Stimulated activated CD4-positive, alpha-beta T cell treated with anti-CD3 and anti-CD28 coated beads, TNF-alpha, amount 100 ng/mL, for 24 hours (primary cell): ENCODE results near the gene SLC41A3.
A peak's percentile ranks its signal among the peaks of the same experiment; 100 is the strongest.
"Not testable (repeated sequence)": the region's sequence is repeated elsewhere in the genome, so short reads cannot be mapped to it uniquely, and the experiment has no call there.

ENCODE experiments used
- DNase-seq, 3 experiments: peaks; one replicate each; pipeline ENCODE4 v3.0.0-alpha.2; 2020; ENCODE audit warnings: low read depth in 3 of 3

SLC41A3 gene

DNA sequence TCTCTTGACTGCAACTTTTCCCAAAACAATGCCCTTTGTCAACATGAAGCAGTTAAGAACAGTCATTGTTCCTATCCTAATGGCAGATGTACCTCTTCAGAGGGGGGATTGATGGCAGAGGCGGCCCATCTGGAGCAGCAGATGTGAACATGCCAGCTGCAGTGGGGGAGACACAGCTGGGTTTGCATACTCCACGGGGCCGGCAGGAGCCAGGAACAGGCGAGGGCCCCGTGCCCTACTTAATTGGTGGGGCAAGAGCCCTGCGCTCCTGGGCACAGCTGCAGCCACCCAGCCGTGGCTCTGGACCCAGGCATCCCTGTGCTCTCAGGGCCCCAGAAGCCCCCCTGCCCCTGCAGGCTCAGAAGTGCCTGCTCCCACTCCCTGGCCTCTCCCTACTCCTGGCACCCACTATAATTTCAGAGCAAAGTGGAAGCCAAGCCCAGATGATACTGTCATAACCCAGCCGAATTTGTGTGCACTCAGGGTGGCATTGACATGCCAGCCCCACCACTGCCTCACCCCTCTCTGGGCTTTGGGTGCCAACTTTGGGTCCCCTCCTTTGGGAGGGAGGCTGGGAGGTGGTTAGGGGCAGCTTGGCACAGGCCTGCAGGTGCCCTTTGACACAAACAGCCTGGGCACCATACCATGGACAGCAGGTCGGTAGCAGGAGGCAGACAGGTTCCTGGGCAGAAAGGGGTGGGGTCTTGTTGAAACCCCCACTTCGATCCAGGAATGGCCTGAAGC, 80.3 kb downstream of the SLC41A3 start:
- no peak for DNase-seq

DNA sequence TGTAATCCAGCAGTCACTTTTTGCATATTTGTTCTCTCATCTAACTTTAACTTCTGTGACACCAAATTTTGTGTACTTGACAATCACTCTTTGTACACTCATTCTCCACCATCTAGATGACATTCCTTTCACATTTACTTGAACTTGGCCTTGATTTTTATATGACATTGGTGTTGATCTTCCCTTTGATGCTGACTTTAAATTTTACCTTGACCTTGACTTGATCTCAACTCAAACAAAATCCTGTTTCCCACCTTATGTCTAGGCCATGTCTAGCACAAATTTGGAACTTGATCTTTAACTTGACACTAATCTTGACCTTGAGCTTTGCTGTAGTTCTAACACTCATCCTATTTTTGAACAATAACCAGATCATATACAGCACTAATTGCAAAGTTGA, 81.7 kb downstream of the SLC41A3 start:
- DNase-seq: no peak

DNA sequence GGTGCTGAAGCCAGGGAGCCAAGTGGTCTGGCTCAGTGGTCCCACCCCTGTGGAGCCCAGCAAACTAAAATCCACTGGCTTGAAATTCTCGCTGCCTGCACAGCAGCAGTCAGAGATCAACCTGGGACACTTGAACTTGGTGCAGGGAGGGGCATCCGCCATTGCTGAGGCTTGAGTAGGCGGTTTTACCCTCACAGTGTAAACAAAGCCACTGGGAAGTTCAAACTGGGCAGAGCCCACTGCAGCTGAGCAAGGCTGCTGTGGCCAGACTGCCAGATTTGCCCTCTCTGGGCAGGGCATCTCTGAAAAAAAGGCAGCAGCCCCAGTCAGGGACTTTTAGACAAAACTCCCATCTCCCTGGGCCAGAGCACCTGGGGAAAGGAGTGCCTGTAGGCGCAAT, 87.2 kb downstream of the SLC41A3 start:
- DNase-seq: not testable (repeated sequence)

DNA sequence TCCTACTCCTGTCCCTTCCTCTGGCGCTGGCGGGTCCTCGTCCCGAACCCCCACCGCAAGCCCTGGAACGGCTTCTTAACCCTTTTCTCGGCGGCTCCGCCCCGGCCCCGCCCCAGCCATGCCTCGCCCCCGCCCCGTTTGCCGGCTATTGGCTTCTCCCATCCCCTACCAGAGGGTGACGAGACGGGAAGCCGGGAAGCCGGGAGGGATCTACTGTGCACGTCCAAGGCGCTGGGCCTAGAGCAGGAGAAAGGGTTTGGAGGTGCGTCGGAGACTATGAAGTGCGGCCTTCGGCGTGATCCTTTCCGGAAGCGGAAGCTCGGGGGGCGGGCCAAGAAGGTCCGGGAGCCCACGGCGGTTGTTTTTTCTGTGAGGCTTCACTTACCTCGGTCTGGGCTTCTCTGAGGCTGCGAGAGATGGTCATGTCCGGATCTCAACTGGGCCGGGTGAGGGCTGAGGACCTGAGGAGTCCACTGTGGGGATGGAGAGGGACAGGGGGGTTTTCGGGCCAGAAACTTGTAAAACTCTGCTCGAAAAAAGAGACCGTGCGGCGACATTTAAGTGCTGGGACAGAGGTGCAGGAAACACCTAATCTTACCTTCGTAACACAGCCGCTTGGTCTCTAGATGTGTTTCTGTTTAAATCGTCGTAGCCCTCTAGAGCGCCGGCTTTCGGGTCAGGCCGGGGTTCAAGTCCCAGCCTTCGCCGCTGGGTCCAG, 93.5 kb downstream of the SLC41A3 start:
- DNase-seq: peak; percentile 27 to 77 (median 60)

DNA sequence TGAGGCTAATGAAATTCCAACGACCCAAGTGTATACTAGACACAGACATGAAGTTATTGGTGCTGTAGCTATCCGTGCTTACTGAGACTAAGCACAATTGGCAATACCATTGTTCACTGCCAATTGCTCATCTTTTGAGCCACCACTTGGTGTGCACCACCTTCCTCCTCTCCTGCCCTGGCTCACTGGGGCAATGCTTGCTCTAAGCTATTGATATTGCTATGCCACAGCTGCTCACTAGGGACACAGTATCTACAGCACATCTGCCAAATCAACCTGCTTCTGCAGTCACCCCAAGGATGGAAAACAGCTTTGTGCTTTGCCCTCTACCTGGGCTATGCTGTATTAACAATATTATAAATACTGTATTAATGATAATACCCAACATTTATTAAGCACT, 99.0 kb downstream of the SLC41A3 start:
- DNase-seq: not testable (repeated sequence)

DNA sequence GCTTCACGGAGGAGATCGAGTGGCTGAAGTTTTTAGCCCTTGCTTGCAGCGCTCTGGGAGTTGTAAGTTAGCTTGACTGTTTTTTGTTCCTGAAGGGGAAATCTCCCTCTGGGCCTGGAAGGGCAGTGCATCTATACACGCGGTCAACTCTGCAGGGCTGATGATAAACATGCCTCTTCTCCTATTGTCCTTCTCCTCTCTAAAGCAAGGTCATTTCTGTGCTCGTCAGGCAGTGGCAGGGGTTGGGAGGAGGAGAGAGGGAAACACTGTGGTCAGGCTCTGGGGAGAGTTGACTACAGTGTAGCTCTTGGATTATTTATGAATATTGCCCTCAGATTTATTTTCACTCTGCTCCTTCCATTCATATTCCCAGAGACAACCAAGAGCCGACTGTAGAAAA, 106.8 kb downstream of the SLC41A3 start:
- DNase-seq: not testable (repeated sequence)

DNA sequence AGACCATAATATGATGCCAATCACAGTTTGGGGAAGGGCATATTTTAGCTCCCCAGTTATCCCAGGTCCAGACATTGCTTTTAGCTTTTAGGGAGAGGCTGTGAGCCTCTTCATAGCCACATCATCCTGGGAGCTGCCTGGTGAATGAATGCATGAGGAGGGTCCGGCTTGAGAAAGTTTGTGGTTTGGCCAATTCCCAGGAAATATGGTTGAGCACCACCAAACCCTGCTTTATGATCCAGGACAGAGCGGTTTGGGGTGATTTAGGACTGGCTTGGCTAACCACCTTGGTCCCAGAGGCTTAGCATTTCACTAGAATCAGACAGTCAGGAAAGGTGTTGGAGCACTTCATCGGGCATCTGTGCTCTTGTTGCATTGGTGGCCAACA, 107.9 kb downstream of the SLC41A3 start:
- not testable (repeated sequence) for DNase-seq

DNA sequence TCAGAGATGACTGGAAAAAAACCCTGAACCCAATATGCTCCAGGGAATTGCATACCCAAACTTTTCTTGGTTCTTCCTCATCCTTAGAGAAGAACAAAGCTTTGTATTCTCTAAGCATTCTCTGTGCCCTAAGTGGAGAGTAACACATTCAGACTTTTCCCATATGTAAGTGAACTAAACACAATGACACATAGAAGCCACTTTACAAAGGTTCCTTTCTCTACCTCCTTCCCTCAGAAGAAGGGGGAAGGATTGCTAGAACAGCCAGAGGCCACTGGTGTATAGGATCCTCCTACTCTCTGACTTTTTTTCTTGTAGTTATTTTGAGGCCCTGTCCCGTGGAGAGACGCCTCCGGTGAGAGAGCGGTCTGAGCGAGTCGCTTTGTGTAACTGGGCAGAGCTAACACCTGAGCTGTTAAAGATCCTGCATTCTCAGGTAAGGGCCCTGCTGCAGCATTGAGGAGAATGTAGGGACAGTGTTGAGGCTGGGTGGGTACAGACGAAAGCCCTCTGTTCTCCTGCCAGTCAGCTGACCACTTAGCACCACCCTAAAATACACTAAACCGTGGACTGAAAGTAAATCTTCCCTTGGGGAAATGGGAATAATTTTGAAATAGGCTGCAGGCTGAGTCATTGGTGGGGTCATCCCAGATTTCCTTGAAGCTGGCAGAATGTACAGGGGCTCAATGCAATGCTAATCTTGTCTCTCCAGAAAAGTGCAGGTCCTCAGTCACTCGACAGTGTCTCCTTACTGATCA, 108.5 kb downstream of the SLC41A3 start:
- not testable (repeated sequence) for DNase-seq

DNA sequence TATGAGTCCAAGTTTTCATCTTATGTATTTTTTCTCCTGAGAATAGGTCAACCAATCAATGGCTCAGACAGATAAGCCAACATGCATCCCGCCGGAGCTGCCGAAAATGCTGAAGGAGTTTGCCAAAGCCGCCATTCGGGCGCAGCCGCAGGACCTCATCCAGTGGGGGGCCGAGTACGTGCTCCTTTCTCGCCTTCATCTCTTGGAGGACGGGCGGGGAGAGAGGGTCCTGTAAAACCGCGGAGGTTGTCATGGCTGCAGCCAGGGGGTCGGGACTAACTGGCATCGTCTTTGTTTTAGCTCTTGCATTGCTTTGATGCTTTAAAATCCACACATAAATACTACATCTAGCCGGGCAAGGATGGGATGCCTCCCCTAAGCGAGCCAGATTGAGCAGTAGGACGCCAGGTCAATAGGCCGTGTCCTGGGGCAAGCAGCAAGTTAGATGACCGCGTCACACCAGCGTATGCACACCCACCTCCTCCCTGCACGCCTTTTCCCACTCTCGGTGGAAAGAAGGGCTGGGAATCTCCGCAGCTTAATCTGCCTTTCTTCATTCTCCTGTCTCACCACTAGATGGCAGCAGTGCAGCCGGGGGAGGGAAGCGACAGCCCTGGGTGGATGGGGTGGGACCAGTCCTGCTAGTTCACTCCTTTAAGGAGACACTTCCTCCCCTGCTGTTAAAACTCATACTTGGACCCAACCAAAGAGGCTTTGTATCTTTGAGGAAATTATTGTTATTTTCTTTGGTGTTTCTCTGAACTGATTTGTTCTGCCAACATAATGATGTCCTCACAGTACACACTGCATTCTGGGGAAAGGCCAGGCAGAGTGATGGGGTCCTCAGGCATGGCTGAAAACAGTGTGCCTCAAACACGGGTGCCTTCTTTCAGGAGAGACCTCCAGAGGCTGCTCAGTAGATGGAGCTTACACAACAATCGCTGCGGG, 111.7 kb downstream of the SLC41A3 start:
- peak in 1 of 3 experiments; percentile 10 for DNase-seq

DNA sequence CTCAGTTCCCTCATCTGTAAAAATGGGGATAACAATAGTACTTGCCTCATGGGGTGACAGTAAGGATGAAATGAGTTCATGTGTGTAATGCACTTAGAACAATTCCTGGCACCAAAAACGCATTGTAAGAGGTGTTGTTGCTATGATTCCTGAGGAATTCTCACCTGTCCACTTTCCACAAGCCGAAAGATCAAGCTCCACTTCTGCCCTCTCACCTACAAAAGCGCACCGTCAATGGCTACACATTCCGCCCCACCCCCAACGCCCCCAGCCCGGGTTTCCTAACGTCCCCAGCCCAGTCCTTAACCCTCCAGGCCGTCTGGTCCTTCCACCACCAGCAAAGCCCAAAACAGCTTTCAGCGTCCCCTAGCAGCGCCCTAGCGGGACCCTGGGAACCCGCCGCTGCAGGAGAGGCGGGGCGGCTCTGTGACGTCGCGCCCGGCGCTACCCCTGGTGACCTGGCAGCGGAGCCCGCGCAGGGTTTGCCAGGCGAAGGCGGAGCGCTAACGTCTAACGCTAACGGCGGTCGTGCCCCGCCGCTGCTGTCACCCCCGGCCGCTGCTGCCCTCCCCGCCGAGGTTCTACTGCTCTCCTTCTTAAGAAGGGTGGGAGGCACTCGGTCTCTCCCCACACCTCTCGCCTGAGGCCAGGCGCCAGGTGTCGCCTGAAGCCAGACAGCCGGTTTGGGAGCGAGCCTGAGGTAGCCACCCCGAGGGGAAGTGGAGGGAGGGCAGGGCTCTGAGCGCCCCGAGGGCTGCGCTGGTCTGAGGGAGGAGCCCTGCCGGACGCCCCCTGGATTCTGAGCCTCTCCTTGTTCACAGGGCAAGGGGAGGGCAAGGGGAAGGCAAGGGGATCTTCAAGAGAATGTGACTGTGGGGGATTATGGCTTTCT, 115.0 kb downstream of the SLC41A3 start, which contains the start of gene ROPN1B:
Gene ROPN1B (plus strand): TSS at position 478 of the 892 bp plus-strand sequence. CDS start 2,877 bp downstream, outside the sequence.
- not testable (repeated sequence) for DNase-seq

DNA sequence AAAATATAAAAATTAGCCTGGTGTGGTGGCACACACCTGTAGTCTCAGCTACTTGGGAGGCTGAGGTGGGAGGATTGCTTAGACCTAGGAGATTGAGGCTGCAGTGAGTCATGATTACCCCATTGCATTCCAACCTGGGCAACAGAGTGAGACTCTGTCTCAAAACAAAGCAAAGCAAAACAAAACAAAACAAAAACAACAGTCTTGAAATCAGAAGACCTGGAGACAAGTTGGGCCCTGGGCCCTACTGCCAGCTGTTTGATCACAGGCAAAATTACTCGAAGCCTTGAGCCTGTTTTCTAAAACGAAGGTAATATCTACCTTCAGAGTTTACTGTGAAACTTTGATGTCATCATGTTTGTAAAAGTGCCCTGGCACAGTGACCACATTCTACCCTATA, 115.8 kb downstream of the SLC41A3 start:
- not testable (repeated sequence) for DNase-seq

DNA sequence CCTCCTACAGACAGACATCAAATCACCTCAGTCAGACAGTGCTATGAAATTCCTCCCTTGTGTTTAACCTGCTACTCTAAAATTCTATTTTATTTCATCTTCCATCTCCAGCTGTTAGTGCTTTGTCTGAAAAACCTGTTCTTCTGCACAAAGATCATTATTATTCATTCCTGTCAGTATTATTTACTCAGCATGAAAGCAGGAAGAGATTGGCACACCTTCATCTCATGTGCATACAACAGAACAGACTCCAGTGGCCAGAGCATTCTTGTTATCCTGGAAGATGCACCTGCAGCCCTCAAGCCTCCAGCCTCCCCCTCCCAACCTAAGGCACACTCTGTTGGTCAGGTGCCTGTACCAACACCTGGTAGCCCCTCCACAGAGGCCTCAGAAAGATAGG, 116.8 kb downstream of the SLC41A3 start:
- DNase-seq: no peak

DNA sequence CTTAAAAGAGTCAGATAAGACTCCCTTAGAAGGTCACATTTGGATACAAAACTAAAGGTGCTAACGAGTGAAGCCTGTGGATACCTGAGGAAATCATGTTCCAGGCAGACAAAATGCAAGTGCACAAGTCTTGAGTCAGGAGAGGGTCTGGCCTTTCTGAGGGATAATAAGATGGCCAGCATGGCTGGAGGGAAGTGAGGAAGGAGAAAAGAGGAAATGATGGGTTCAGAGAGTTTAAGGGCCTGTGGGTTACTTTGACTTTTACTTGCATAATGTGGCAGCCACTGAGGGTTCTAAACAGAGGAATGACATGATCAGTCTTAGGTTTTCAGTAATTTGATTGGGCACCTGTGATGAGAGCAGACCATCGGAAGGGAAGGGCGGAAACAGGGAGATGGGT, 118.4 kb downstream of the SLC41A3 start:
- no peak for DNase-seq

DNA sequence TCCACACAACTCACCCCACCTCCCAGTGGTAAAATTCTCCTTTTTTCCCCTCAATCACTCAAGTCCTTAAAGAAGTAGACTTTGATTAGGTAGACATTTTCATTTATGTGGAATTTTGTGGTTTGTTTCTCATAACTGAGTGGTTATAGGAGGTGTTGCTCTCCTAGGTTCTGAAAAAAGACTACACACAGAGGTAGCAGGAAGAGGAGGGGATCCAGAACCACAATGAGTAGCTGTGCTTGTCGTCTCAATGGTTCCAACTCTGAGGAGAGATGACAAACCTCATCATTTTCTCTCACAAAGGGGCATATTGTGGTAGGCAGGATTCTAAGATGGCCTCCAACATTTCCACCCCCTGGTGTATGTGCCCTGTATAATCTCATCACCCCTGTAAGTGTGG, 120.1 kb downstream of the SLC41A3 start:
- not testable (repeated sequence) for DNase-seq

DNA sequence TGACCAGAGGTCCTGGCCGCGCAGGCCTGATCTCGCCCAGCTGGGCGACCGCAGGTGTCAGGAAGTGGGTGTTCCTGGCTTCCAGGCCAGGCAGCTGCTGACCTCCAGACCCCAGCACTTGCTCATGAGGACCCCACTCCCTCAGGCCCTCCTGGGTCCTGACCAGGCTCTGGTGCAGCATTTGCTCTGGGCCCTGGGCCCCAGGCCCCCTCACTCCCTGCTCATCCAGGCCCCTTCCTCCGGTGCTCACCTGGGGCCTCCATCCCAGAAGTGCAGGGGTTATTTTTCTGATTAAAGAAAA, 122.7 kb downstream of the SLC41A3 start:
- no peak for DNase-seq

DNA sequence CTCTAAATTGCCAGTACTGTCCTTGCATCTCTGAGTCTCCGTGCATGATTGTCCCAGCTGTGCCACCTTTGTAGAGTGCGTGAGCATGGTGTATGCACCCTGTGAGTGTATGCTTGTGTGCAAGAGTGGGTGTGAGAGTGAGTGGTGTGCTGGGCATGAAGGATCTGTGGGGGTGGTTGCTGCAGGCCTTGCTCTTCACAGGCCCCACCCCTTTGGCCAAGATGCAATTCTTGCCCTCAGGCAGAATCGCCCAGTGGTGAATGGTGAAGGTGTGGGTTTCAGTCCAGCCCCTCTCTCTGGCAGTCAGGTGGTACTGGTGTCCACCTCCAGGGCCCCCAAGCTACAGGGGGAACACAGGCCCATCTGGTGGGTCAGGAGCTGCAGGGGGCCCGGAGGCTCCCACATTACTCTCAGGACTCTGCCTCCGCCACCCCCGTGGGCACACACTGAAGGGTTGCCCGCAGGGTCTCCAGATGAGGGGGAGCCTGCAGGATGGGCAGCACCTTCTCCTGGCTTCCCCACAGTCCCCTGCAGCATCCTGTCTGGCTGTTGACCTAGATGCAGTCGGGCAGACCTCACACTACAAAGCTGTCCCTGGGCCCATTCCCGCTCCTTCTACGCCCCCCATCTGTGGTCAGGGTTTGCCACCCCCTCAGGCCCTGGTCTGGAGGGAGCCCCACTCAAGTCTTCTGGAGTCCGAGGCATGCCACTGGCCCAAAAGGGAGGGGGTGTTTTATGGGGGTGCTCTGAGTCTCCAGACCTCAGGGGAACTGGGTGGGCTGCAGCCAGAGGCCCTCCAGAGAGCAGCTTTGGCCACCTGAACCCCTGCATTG, 123.3 kb downstream of the SLC41A3 start:
- no peak for DNase-seq

DNA sequence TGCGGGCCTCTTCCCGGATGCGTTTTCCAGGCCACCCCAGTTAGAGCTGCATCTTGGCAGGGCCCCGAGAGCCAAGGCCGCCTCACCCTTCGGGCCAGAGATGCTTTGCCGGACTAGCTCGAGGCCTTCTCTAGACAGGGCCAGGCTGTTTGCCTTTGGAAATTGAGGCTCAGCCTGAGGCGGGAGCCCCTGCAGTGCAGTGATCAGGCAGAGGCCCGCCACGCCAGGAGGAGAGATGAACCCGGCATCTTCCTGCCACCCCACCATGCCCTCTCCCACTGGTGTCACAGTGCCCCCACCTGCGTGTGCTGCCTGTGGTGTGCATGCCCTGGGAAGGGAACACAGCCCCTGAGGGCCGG, 123.9 kb downstream of the SLC41A3 start:
- DNase-seq: no peak

DNA sequence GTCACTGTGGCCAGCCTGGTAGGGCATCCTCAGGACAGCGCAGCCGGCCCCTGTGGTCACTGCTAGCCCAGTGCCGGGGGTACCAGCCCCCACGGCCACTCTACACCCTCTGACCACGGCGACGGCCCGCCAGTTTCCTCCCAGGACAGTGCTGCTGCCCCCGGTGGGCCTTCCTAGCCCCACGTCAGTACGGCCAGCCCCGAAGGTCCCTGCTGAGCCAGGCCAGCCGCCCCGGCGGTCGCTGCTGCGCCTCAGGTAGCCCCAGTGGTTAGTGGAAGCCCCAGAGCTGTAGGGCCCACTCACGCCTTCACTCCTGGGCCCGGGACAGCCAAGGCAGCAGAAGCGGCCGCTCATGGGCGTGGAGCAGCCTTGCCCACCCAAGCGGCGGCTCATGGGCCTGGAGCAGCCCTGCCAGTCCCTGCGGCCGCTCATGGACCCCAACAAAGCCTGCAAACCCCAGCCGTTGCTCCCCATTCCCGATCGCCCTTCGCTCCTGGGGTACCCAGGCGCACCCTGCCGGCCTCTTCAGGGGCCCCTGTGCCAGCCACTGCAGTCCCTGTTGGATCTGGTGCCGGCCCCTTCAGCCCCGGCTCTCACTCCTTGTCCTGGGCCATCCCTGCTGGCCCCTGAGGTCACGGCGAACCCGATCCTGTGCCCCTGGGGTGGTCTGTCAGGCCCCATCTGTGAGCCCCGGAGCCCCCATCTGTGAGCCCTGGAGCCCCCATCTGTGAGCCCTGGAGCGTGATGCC, 124.4 kb downstream of the SLC41A3 start:
- no peak for DNase-seq
